PC-9 (cell line): ENCODE measurements around the gene PIAS3. TPM values are rescaled to one million over a fixed set of nuclear protein-coding genes. Genes with fewer than 3 reads are reported as not detected.

Experiments used
- BruUV-seq: library from RNA; stranded (reverse); fragments of 400-500 nt; replicated peaks from 2 replicates; lab custom pipeline; 2021; lab: Mats Ljungman, UMichigan
- CTCF ChIA-PET: fragments of 300-600 bp; sonication (Branson Sonifier 250); formaldehyde crosslinking; loops from one replicate; lab custom pipeline; 2022; ENCODE audit warnings: antibody characterized with exemption; lab: Charles Lee
- POLR2A ChIA-PET: fragments of 300-600 bp; sonication (Branson Sonifier 250); formaldehyde crosslinking; loops from one replicate; lab custom pipeline; 2022; ENCODE audit warnings: antibody characterized with exemption; ENCODE audit not compliant: unreplicated experiment; lab: Charles Lee
- DNase-seq, 2 experiments: peaks; one replicate each; pipeline versions ENCODE4 v3.0.0 to v3.0.0-alpha.2; 2015 to 2022; ENCODE audit warnings: mixed read lengths in 1 of 2
- H2AFZ ChIP-seq: fragments of 200-600 bp; sonication (generic); 2 replicates; pipeline ENCODE4 v1.8.1; 2017; ENCODE audit warnings: antibody characterized with exemption
- H3F3A ChIP-seq: fragments of 200-600 bp; sonication (generic); 2 replicates; pipeline ENCODE4 v1.8.1; 2017; ENCODE audit warnings: antibody characterized with exemption, mild to moderate bottlenecking, low read depth; ENCODE audit not compliant: insufficient read depth
- H3K27ac ChIP-seq: fragments of 200-600 bp; sonication (generic); 2 replicates; pipeline ENCODE4 v1.6.1; 2016; ENCODE audit warnings: mixed run types
- H3K27me3 ChIP-seq: fragments of 200-600 bp; sonication (generic); 2 replicates; pipeline ENCODE4 v1.6.1; 2016; ENCODE audit warnings: low read depth, mixed run types; ENCODE audit not compliant: insufficient read depth
- H3K36me3 ChIP-seq: fragments of 200-600 bp; sonication (generic); 2 replicates; pipeline ENCODE4 v1.6.1; 2016; ENCODE audit warnings: low read depth, mixed run types
- H3K4me1 ChIP-seq: fragments of 200-600 bp; sonication (generic); replicated peaks from 2 replicates; pipeline ENCODE4 v1.6.1; 2016; ENCODE audit warnings: mixed run types; ENCODE audit not compliant: insufficient read depth
- H3K4me2 ChIP-seq: fragments of 200-600 bp; sonication (generic); 2 replicates; pipeline ENCODE4 v1.6.1; 2017; ENCODE audit warnings: mixed run types
- H3K4me3 ChIP-seq: fragments of 200-600 bp; sonication (generic); 2 replicates; pipeline ENCODE4 v1.6.1; 2016; ENCODE audit warnings: mixed run types
- H3K79me2 ChIP-seq: fragments of 200-600 bp; sonication (generic); 2 replicates; pipeline ENCODE4 v1.6.1; 2017; ENCODE audit warnings: low read depth, mixed run types
- H3K9me2 ChIP-seq: fragments of 200-600 bp; sonication (generic); 2 replicates; pipeline ENCODE4 v1.8.1; 2017; ENCODE audit warnings: mild to moderate bottlenecking; ENCODE audit not compliant: insufficient read depth
- H3K9me3 ChIP-seq: fragments of 200-600 bp; sonication (generic); 2 replicates; pipeline ENCODE4 v1.8.1; 2016; ENCODE audit warnings: low read depth; ENCODE audit not compliant: insufficient read depth
- H4K20me1 ChIP-seq: fragments of 200-600 bp; sonication (generic); 2 replicates; pipeline ENCODE4 v1.8.1; 2017; ENCODE audit not compliant: insufficient read depth
- EZH2 ChIP-seq: fragments of 200-600 bp; sonication (generic); IDR thresholded peaks from 2 replicates; pipeline ENCODE4 v1.8.0; 2017; ENCODE audit warnings: antibody characterized with exemption, low read depth
- intact Hi-C: fragments of 100-400 bp; cut with micrococcal nuclease; formaldehyde crosslinking; loops from one replicate; pipeline ENCODE4 v1.10.0; 2022; ENCODE audit not compliant: unreplicated experiment
- total RNA-seq: library from RNA; stranded (reverse); gene quantifications from 2 replicates; pipeline ENCODE4 v1.2.3, GENCODE V29; 2021
- TF ChIP-seq, protein P1 (sequence below): fragments of 200-600 bp; sonication (generic); conservative IDR thresholded peaks from 2 replicates; pipeline ENCODE4 v1.6.1; 2017; ENCODE audit warnings: mixed run types, antibody characterized with exemption, mild to moderate bottlenecking, moderate library complexity

PIAS3 gene
- total RNA-seq, 1 experiment from 2014 or later: 57.8 TPM

DNA sequence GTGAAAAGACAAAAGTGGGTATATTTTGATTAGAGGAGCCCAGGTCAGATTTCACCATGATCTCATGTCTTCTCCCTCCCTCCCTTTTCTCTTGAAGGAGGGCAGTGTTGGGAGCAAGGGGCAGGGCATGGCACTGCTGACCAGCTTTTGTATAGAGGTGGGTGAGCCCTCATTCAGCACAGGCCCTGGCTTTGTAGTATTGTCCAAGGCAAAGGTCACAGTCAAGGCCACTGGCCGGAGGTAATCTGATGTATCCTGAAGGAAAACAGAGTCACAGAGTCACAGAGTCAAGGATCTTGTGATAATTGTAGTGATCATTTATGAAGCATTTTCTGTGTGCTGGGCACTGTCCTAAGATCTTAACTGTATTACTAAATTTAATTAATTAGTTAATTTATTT lies 39.1 kb upstream of the PIAS3 start:
- BruUV-seq: no TSS peak
- Histone ChIP-seq H3K9me3 (no peaks in the 10 kb centered on the region), H3K4me2 (no peak overlapping the region), H3K79me2 (no peaks in the 10 kb centered on the region), H3K27ac (no peak overlapping the region), H3K4me1 (peaks cover 9% of the 10 kb centered on the region), H3K4me3 (no peak overlapping the region), H3K9me2 (no peaks in the 10 kb centered on the region), H2AFZ (no peak overlapping the region), H3K36me3 (no peaks in the 10 kb centered on the region), H3F3A (peaks cover 4% of the 10 kb centered on the region; the same call in 1 of the 2 replicates), H4K20me1 (no peaks in the 10 kb centered on the region), H3K27me3 (no peaks in the 10 kb centered on the region)
- CTCF ChIA-PET: no interaction called here
- no peak for TF ChIP-seq EZH2
- TF ChIP-seq, protein P1, sequence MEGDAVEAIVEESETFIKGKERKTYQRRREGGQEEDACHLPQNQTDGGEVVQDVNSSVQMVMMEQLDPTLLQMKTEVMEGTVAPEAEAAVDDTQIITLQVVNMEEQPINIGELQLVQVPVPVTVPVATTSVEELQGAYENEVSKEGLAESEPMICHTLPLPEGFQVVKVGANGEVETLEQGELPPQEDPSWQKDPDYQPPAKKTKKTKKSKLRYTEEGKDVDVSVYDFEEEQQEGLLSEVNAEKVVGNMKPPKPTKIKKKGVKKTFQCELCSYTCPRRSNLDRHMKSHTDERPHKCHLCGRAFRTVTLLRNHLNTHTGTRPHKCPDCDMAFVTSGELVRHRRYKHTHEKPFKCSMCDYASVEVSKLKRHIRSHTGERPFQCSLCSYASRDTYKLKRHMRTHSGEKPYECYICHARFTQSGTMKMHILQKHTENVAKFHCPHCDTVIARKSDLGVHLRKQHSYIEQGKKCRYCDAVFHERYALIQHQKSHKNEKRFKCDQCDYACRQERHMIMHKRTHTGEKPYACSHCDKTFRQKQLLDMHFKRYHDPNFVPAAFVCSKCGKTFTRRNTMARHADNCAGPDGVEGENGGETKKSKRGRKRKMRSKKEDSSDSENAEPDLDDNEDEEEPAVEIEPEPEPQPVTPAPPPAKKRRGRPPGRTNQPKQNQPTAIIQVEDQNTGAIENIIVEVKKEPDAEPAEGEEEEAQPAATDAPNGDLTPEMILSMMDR: no peak
- intact Hi-C loops: no loop called here
- POLR2A ChIA-PET: no interaction called here
- DNase-seq: no peak

DNA sequence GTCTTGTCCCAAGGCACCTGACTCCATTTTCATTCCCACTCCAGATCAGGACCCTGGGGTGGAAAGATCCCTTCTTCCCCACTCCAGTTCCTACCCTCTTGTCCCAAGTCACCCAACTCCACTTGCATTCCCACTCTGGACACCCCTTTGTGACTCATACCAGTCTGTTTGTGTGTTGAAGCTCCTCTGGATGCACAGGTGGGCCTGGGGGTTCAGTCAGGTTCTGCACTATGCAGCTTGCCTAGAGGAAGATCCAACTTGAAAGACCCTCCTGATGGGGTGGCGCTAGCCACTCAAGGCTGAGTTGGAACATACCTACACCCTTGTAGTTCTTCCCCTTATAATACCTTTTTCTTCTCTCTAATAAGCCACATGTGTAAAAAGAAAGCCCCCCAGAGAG lies 36.6 kb upstream of the PIAS3 start:
- no peaks in the 10 kb centered on the region for H3K9me2 ChIP-seq
- no peak overlapping the region for H3K4me2 ChIP-seq
- no peaks in the 10 kb centered on the region for H3K27me3 ChIP-seq
- no peak for DNase-seq
- ChIA-PET POLR2A (no interaction called here), CTCF (no interaction called here)
- peaks cover 24% of the 10 kb centered on the region for H3F3A ChIP-seq
- peaks cover 30% of the 10 kb centered on the region for H3K4me1 ChIP-seq
- H3K9me3 ChIP-seq: no peaks in the 10 kb centered on the region
- H2AFZ ChIP-seq: no peak overlapping the region
- no peaks in the 10 kb centered on the region for H3K36me3 ChIP-seq
- no peaks in the 10 kb centered on the region for H3K79me2 ChIP-seq
- intact Hi-C loops: no loop called here
- no peak overlapping the region for H3K4me3 ChIP-seq
- no TSS peak for BruUV-seq
- TF ChIP-seq EZH2: no peak
- TF ChIP-seq, protein P1: no peak
- H3K27ac ChIP-seq: no peak overlapping the region
- H4K20me1 ChIP-seq: no peaks in the 10 kb centered on the region

DNA sequence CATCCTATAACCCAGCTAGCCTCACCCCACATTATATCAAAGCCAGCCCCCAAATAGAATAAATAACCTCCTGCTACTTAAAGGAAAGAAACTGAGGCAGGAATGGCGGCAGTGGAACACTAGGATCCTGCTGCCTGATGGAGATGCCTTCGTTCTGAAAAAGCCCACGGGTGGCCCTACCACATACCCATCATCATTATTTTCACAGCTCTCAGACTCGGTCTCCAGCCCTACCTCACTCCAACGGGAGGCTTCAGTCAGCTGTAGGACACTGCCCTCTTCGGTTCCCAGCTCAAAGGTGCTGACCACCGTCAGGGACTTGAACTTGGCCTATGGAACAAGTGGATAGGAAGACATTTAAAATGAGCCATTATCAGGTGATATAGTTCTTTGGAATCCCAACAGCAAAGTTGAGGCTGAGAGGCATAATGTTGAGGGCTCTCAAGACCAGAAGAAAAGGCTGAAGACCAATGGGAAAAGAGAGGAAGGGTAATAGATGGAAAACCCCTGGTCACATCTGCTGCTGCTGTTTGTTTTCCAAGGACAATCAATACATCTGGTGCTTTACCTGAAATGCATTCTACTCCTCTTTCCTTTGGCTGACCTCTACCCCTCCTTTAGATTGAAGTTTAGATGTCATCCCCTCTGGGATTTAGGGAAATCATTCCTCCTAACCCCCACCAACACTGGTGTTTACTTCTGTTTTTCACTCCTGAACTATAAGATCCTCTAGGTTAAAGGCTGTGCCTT lies 34.6 kb upstream of the PIAS3 start:
- H3K79me2 ChIP-seq: no peaks in the 10 kb centered on the region
- no peaks in the 10 kb centered on the region for H3K36me3 ChIP-seq
- H2AFZ ChIP-seq: no peak overlapping the region
- H3K4me2 ChIP-seq: no peak overlapping the region
- intact Hi-C loops: no loop called here
- no peak for TF ChIP-seq EZH2
- TF ChIP-seq, protein P1: no peak
- ChIA-PET POLR2A (no interaction called here), CTCF (interaction anchor here (2.6 to 3.8 kb wide), 2 partner anchors 16 to 35 kb away, joined by 24 to 29 read pairs; partner anchors contain the start of genes ITGA10 and PIAS3)
- H4K20me1 ChIP-seq: no peaks in the 10 kb centered on the region
- H3K27ac ChIP-seq: no peak overlapping the region
- H3K27me3 ChIP-seq: no peaks in the 10 kb centered on the region
- no peak for DNase-seq
- BruUV-seq: no TSS peak
- peaks cover 41% of the 10 kb centered on the region for H3K4me1 ChIP-seq
- no peak overlapping the region for H3K4me3 ChIP-seq
- no peaks in the 10 kb centered on the region for H3K9me3 ChIP-seq
- peaks cover 26% of the 10 kb centered on the region for H3F3A ChIP-seq
- H3K9me2 ChIP-seq: no peaks in the 10 kb centered on the region
